Bronchial epithelial cell (primary cell): ENCODE measurements around the gene TTLL3. TPM values are rescaled to one million over a fixed set of nuclear protein-coding genes. Genes with fewer than 3 reads are reported as not detected.

ENCODE experiments used
- DNase-seq: peaks from one replicate; pipeline ENCODE4 v3.0.0-alpha.2; 2010; ENCODE audit warnings: low read depth
- FAIRE-seq: peaks from 2 replicates; lab custom pipeline; 2011; peaks lifted over from hg19 to GRCh38; lab: Jason Lieb, UNC
- H3K27me3 ChIP-seq: 2 replicates; pipeline ENCODE4 v1.5.1; 2011; ENCODE audit warnings: low read length; ENCODE audit not compliant: control insufficient read depth, insufficient read depth
- H3K36me3 ChIP-seq: 2 replicates; pipeline ENCODE4 v1.5.1; 2011; ENCODE audit warnings: low read length; ENCODE audit not compliant: control insufficient read depth, insufficient read depth
- H3K4me3 ChIP-seq: 2 replicates; pipeline ENCODE4 v1.5.1; 2011; ENCODE audit warnings: mild to moderate bottlenecking, low read depth, low read length, control low read depth
- CTCF ChIP-seq: IDR thresholded peaks from 2 replicates; pipeline ENCODE4 v1.5.1; 2011; ENCODE audit warnings: mild to moderate bottlenecking, moderate library complexity, low read length, control low read depth, inconsistent platforms; ENCODE audit not compliant: insufficient read depth, severe bottlenecking
- total RNA-seq: library from RNA; depleted of rRNA; stranded (reverse); fragments of >200 nt; gene quantifications from 2 replicates; pipeline ENCODE4 v1.2.1, GENCODE V29; 2014

TTLL3 gene
- total RNA-seq, 1 donor from 2014 or later: 11.3 TPM

GRCh38 chr3:9791127-9791526 lies 18.9 kb upstream of the TTLL3 start:
- no peak overlapping the region for H3K4me3 ChIP-seq
- DNase-seq: no peak
- peaks cover 14% of the 10 kb centered on the region for H3K36me3 ChIP-seq
- FAIRE-seq: no peak
- TF ChIP-seq CTCF: no peak
- no peaks in the 10 kb centered on the region for H3K27me3 ChIP-seq

GRCh38 chr3:9791790-9792404 lies 18.2 kb upstream of the TTLL3 start:
- Histone ChIP-seq H3K4me3 (peak overlapping the region; percentile 94), H3K27me3 (no peaks in the 10 kb centered on the region), H3K36me3 (peaks cover 12% of the 10 kb centered on the region)
- DNase-seq (no peak), FAIRE-seq (no peak)
- TF ChIP-seq CTCF: no peak

GRCh38 chr3:9792405-9793160 lies 17.5 kb upstream of the TTLL3 start, which contains the start of the genes ARPC4 and TADA3:
TSS of gene ARPC4 (plus strand) at chr3:9793082. CDS start at chr3:9793122, 40 bp downstream.
TSS of gene TADA3 (minus strand) at chr3:9792473. CDS start at chr3:9791466, 1,007 bp downstream.
- no peaks in the 10 kb centered on the region for H3K27me3 ChIP-seq
- H3K4me3 ChIP-seq: peak within 1 kb of the TSS; percentile 94
- peak; percentile 89 for DNase-seq
- no peak for TF ChIP-seq CTCF
- peaks cover 14% of the 10 kb centered on the region for H3K36me3 ChIP-seq
- no peak for FAIRE-seq

GRCh38 chr3:9793161-9793781 lies 16.8 kb upstream of the TTLL3 start:
- no peak for FAIRE-seq
- no peaks in the 10 kb centered on the region for H3K27me3 ChIP-seq
- TF ChIP-seq CTCF: no peak
- H3K36me3 ChIP-seq: peaks cover 18% of the 10 kb centered on the region
- peak; percentile 42 for DNase-seq
- peak overlapping the region; percentile 94 for H3K4me3 ChIP-seq

GRCh38 chr3:9794400-9794799 lies 15.7 kb upstream of the TTLL3 start:
- DNase-seq: no peak
- TF ChIP-seq CTCF: no peak
- Histone ChIP-seq H3K4me3 (no peak overlapping the region), H3K27me3 (no peaks in the 10 kb centered on the region), H3K36me3 (peaks cover 18% of the 10 kb centered on the region)
- no peak for FAIRE-seq
